ENCODE results near the gene ALK.

The ALK gene

GRCh38 chr2:29270701-29271121, 650.7 kb downstream of the ALK start:
- no peak for DNase-seq (ENCODE audit: extremely low spot score)
- TF ChIP-seq CTCF (IDR thresholded peaks at IDR 0.05; ENCODE audit: control extremely low read depth, extremely low read depth, low read depth, missing control alignments) = no peak
- ChIA-PET POLR2A (no interaction called here), CTCF (interaction anchor here (1.4 kb wide), 1 partner anchor 28 kb away, joined by 3 read pairs; no protein-coding TSS in a partner anchor)

GRCh38 chr2:29269765-29270109, 651.6 kb downstream of the ALK start:
- POLR2A ChIA-PET = no interaction called here
- no peak for DNase-seq (ENCODE audit: extremely low spot score)
- TF ChIP-seq CTCF (IDR thresholded peaks at IDR 0.05; ENCODE audit: control extremely low read depth, extremely low read depth, low read depth, missing control alignments) = no peak
- CTCF ChIA-PET = no interaction called here

GRCh38 chr2:29269095-29269764, 652.2 kb downstream of the ALK start:
- TF ChIP-seq CTCF (IDR thresholded peaks at IDR 0.05; ENCODE audit: control extremely low read depth, extremely low read depth, low read depth, missing control alignments) = no peak
- POLR2A ChIA-PET = no interaction called here
- CTCF ChIA-PET = interaction anchor here (1.4 kb wide), 1 partner anchor 40 kb away, joined by 3 read pairs; no protein-coding TSS in a partner anchor
- no peak for DNase-seq (ENCODE audit: extremely low spot score)

- no peak for TF ChIP-seq CTCF (IDR thresholded peaks at IDR 0.05; ENCODE audit: control extremely low read depth, extremely low read depth, low read depth, missing control alignments)
- POLR2A ChIA-PET = no interaction called here
- no peak for DNase-seq (ENCODE audit: extremely low spot score)
- CTCF ChIA-PET = interaction anchor here (1.6 kb wide), 1 partner anchor 9 kb away, joined by 4 read pairs; no protein-coding TSS in a partner anchor
Observed at GRCh38 chr2:29267720-29268119, 653.7 kb downstream of the ALK start.

- CTCF ChIA-PET = interaction anchor here (2.2 kb wide), 1 partner anchor 9 kb away, joined by 6 read pairs; no protein-coding TSS in a partner anchor
- POLR2A ChIA-PET = no interaction called here
- TF ChIP-seq CTCF (IDR thresholded peaks at IDR 0.05; ENCODE audit: control extremely low read depth, extremely low read depth, low read depth, missing control alignments) = no peak
Observed at GRCh38 chr2:29263886-29264285, 657.5 kb downstream of the ALK start.

GRCh38 chr2:29262681-29263260, 658.6 kb downstream of the ALK start:
- DNase-seq (ENCODE audit: extremely low spot score) = no peak
- CTCF ChIA-PET = interaction anchor here (1.0 to 2.9 kb wide), 3 partner anchors 10 to 47 kb away, joined by 3 to 14 read pairs (median 6); no protein-coding TSS in a partner anchor
- no peak for TF ChIP-seq CTCF (IDR thresholded peaks at IDR 0.05; ENCODE audit: control extremely low read depth, extremely low read depth, low read depth, missing control alignments)
- POLR2A ChIA-PET = no interaction called here

More at GRCh38 chr2:29263886-29264285, 657.5 kb downstream of the ALK start:
- DNase-seq (ENCODE audit: extremely low spot score) = no peak

All from GM10248 (cell line).